GM12878 (cell line): ENCODE measurements around the gene SASH3. TPM values are rescaled to one million over a fixed set of nuclear protein-coding genes. Genes with fewer than 3 reads are reported as not detected.
A peak's percentile ranks its signal among the peaks of the same experiment; 100 is the strongest.

Experiments used
- ATAC-seq: fragments of 200-7000 bp; cut with Tn5 transposase; 3 replicates; pipeline ENCODE4 v1.9.1; 2020; ENCODE audit warnings: mild to moderate bottlenecking, moderate library complexity
- BruUV-seq: library from RNA; stranded (reverse); fragments of 400-500 nt; replicated peaks from 2 replicates; lab custom pipeline; 2021; lab: Mats Ljungman, UMichigan
- CTCF ChIA-PET: fragments of 300-600 bp; sonication (Branson Sonifier 250); formaldehyde crosslinking; extraction: SDS; loops from one replicate; lab custom pipeline; 2021; ENCODE audit warnings: inconsistent platforms; lab: Yijun Ruan, JAX
- POLR2A ChIA-PET: fragments of 350-600 bp; formaldehyde crosslinking; extraction: SDS; loops from one replicate; lab custom pipeline; 2021; ENCODE audit warnings: inconsistent platforms; lab: Charles Lee
- RAD21 ChIA-PET: fragments of 300-600 bp; sonication (Branson Sonifier 250); formaldehyde crosslinking; loops from one replicate; lab custom pipeline; 2023; ENCODE audit warnings: antibody characterized with exemption; ENCODE audit not compliant: unreplicated experiment; lab: Charles Lee
- SMC1A ChIA-PET: fragments of 300-600 bp; sonication (Branson Sonifier 250); formaldehyde crosslinking; loops from one replicate; lab custom pipeline; 2023; ENCODE audit not compliant: unreplicated experiment, uncharacterized antibody; lab: Charles Lee
- DNase-seq: peaks from one replicate; pipeline ENCODE4 v3.0.0-alpha.2; 2011; ENCODE audit warnings: low read depth, low spot score
- FAIRE-seq: peaks from 3 replicates; lab custom pipeline; 2011; peaks lifted over from hg19 to GRCh38; lab: Jason Lieb, UNC
- H2AFZ ChIP-seq: 2 replicates; pipeline ENCODE4 v1.6.0; 2011; ENCODE audit warnings: low read depth, low read length, control low read depth; ENCODE audit not compliant: control insufficient read depth
- H3K27ac ChIP-seq: 2 replicates; pipeline ENCODE4 v1.5.1; 2011; ENCODE audit warnings: control low read depth; ENCODE audit not compliant: control insufficient read depth, insufficient read depth
- H3K27me3 ChIP-seq, 2 experiments: replicated peaks in 1 of 2; 2 replicates each; pipeline versions ENCODE4 v1.6.0 to v1.6.1; 2011; ENCODE audit warnings: low read length in 1 of 2; ENCODE audit not compliant: control insufficient read depth in 2 of 2, insufficient read depth in 2 of 2
- H3K36me3 ChIP-seq, 2 experiments: 2 replicates each; pipeline ENCODE4 v1.5.1; 2011; ENCODE audit warnings: low read length in 1 of 2; ENCODE audit not compliant: control insufficient read depth in 2 of 2, insufficient read depth in 2 of 2
- H3K4me1 ChIP-seq: 2 replicates; pipeline ENCODE4 v1.6.1; 2011; ENCODE audit warnings: mild to moderate bottlenecking, low read length, moderate library complexity, mixed read lengths; ENCODE audit not compliant: control insufficient read depth, insufficient read depth
- H3K4me2 ChIP-seq: 2 replicates; pipeline ENCODE4 v1.6.0; 2011; ENCODE audit warnings: control low read depth; ENCODE audit not compliant: control insufficient read depth, insufficient read depth
- H3K4me3 ChIP-seq: fragments of 200-600 bp; sonication (generic); 2 replicates; pipeline ENCODE4 v1.5.1; 2016
- H3K79me2 ChIP-seq: 2 replicates; pipeline ENCODE4 v1.6.0; 2011; ENCODE audit warnings: low read length; ENCODE audit not compliant: control insufficient read depth, insufficient read depth
- H3K9ac ChIP-seq: 2 replicates; pipeline ENCODE4 v1.8.0; 2011; ENCODE audit warnings: low read length, control low read depth, mixed read lengths; ENCODE audit not compliant: control insufficient read depth, insufficient read depth
- H3K9me3 ChIP-seq: replicated peaks from 3 replicates; pipeline ENCODE4 v1.5.1; 2011; ENCODE audit warnings: mild to moderate bottlenecking, low read length; ENCODE audit not compliant: control insufficient read depth, insufficient read depth
- H4K20me1 ChIP-seq: 2 replicates; pipeline ENCODE4 v1.6.0; 2011; ENCODE audit not compliant: control insufficient read depth, insufficient read depth
- IKZF1 ChIP-seq: fragments of 450-650 bp; conservative IDR thresholded peaks from 2 replicates; pipeline ENCODE4 v1.6.1; 2017; ENCODE audit warnings: antibody characterized with exemption, mild to moderate bottlenecking
- NFIC ChIP-seq: IDR thresholded peaks from 2 replicates; pipeline ENCODE4 v1.6.1; 2012; ENCODE audit warnings: low read depth, mild to moderate bottlenecking, inconsistent platforms, low read length, moderate library complexity
- PML ChIP-seq: IDR thresholded peaks from 2 replicates; pipeline ENCODE4 v1.6.1; 2012; ENCODE audit warnings: low read length, inconsistent platforms
- POLR2A ChIP-seq: IDR thresholded peaks from 2 replicates; pipeline ENCODE4 v1.6.1; 2011; ENCODE audit warnings: low read depth, mild to moderate bottlenecking, low read length
- POLR2AphosphoS2 ChIP-seq: IDR thresholded peaks from 2 replicates; pipeline ENCODE4 v1.6.1; 2011; ENCODE audit warnings: low read depth, mild to moderate bottlenecking, low read length, improper control_type of control experiment, moderate library complexity
- RB1 ChIP-seq: fragments of 450-650 bp; formaldehyde crosslinking; IDR thresholded peaks from 2 replicates; pipeline ENCODE4 v1.6.1; 2017; ENCODE audit warnings: mild to moderate bottlenecking, borderline replicate concordance
- RCOR1 ChIP-seq: conservative IDR thresholded peaks from 2 replicates; pipeline ENCODE4 v1.6.1; 2012; ENCODE audit warnings: low read depth, low read length, improper control_type of control experiment
- whole genome bisulfite sequencing: methylation state at CpG from one replicate; pipeline ENCODE4 v1.1.6; 2016; ENCODE audit warnings: low lambda C conversion rate; ENCODE audit not compliant: insufficient replicate concordance, insufficient coverage; ENCODE audit errors: missing lambda C conversion rate; 5-methylcytosine and 5-hydroxymethylcytosine counted together
- in situ Hi-C: fragments of 300-500 bp; cut with MboI; formaldehyde crosslinking; loops from 9 replicates; pipeline ENCODE4 v1.14.3; 2018; ENCODE audit warnings: mixed read lengths
- intact Hi-C: fragments of 100-400 bp; cut with micrococcal nuclease; formaldehyde crosslinking; loops from one replicate; pipeline ENCODE4 v1.14.2; 2022; ENCODE audit not compliant: unreplicated experiment
- polyA plus RNA-seq, 11 experiments: library from polyadenylated mRNA; depleted of rRNA in 4 of 11; unstranded in 6 of 11; stranded (reverse) in 5 of 11; fragments of >200 nt; fragmentation: Nextera tagmentation in 4 of 11; fragmentation: Illumina TruSeq in 1 of 11; extraction: Ambion mirVana in 4 of 11; extraction: Trizol in 1 of 11; gene quantifications; 1 replicate in 1 of 11; 2 replicates in 10 of 11; pipeline versions ENCODE4 v1.2.1 to v1.2.3, GENCODE V29; 2011 to 2016; ENCODE audit warnings: inconsistent platforms in 2 of 11, missing spikeins in 2 of 11, low read depth in 1 of 11
- total RNA-seq, 4 experiments: library from RNA; depleted of rRNA in 3 of 4; stranded (reverse); fragments of >200 nt in 3 of 4; fragmentation: Illumina TruSeq in 1 of 4; extraction: Trizol in 1 of 4; gene quantifications; 2 replicates each; pipeline versions ENCODE4 v1.2.1 to v1.2.3, GENCODE V29; 2013 to 2021
- TF ChIP-seq, protein P1 (sequence below): IDR thresholded peaks from 2 replicates; pipeline ENCODE4 v1.6.1; 2011; ENCODE audit warnings: borderline replicate concordance, low read depth, mild to moderate bottlenecking, moderate library complexity, mixed read lengths, low read length; ENCODE audit not compliant: insufficient read depth; ENCODE audit errors: extremely low read length
- TF ChIP-seq, protein P2 (sequence below): IDR thresholded peaks from 2 replicates; pipeline ENCODE4 v1.6.1; 2012; ENCODE audit warnings: low read depth, low read length, improper control_type of control experiment
- TF ChIP-seq, protein P3 (sequence below): fragments of 450-650 bp; IDR thresholded peaks from 2 replicates; pipeline ENCODE4 v1.6.1; 2017; ENCODE audit warnings: mild to moderate bottlenecking
- TF ChIP-seq, protein P4 (sequence below), 3 experiments: IDR thresholded peaks in 2 of 3; conservative IDR thresholded peaks in 1 of 3; 2 replicates each; pipeline ENCODE4 v1.5.1; 2011; ENCODE audit warnings: low read depth in 3 of 3, low read length in 3 of 3, mild to moderate bottlenecking in 3 of 3, control low read depth in 2 of 3, moderate library complexity in 2 of 3, inconsistent platforms in 1 of 3, mixed read lengths in 1 of 3; ENCODE audit not compliant: control insufficient read depth in 2 of 3, insufficient read depth in 1 of 3; ENCODE audit errors: extremely low read depth in 1 of 3
- TF ChIP-seq, protein P5 (sequence below): IDR thresholded peaks from 2 replicates; pipeline ENCODE4 v1.6.1; 2011; ENCODE audit warnings: borderline replicate concordance, low read depth, mild to moderate bottlenecking, moderate library complexity, low read length; ENCODE audit not compliant: insufficient read depth, poor library complexity, severe bottlenecking

SASH3 gene
- total and polyA plus RNA-seq, 10 of the 15 experiments (the other 5 are each of a cell fraction or from before 2014, with no cell fraction given) = 23.1 to 233 (median 160) TPM

DNA sequence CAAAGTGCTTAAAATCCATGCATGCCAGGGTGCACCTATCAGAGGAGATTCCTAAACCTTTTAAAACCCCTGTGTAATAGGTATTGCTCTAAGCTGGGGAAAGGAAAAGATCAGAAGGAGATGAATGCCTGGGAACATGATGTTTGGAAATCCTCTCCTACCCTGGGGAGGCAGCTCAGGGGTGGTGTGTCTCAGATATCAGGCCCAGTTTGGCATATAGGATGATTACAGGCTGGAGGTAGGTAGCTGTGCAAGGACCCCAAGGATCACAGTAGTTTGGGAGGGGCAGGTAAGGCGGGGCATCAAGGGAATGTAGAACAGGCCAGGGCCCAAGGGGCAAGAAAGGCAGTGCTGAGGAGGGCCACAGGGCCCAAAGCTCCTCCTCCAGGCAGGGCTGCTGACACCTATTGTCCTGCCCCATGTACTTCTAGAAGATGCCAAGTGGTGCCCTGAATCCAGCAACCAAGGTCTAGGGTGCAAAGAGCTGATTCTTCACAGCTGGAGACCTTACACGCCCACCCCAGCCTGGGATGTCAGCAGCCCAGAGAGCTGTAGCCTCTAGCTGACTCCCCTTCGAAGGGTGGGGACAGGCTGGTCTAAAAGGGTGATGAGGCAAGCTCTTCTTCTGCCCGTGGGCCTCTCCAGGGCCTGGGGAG lies 17.6 kb downstream of the SASH3 start:
- Histone ChIP-seq H3K27ac (no peak overlapping the region), H3K36me3 (peaks cover 19 to 22% of the 10 kb centered on the region in 2 experiments; a peak in 3 of 4 replicates), H2AFZ (no peak overlapping the region), H3K4me2 (no peak overlapping the region), H3K4me3 (no peak overlapping the region), H3K79me2 (no peaks in the 10 kb centered on the region), H3K27me3 (no peaks in the 10 kb centered on the region), H4K20me1 (no peaks in the 10 kb centered on the region), H3K4me1 (no peaks in the 10 kb centered on the region), H3K9ac (no peak overlapping the region), H3K9me3 (no peaks in the 10 kb centered on the region)
- DNase-seq (no peak), FAIRE-seq (no peak), ATAC-seq (peak; percentile 24)
- CTCF ChIA-PET = interaction anchor here (1.1 to 3.2 kb wide), 3 partner anchors 10 to 42 kb away, joined by 3 to 10 read pairs (median 7); no protein-coding TSS in a partner anchor
- 35% methylated on average over 4 of the region's 4 CpGs for WGBS
- intact Hi-C loops (no loop called here), in situ Hi-C loops (no loop called here)
- RAD21 ChIA-PET = interaction anchor here (0.9 to 3.0 kb wide), 2 partner anchors 15 to 42 kb away, joined by 3 to 11 read pairs; no protein-coding TSS in a partner anchor
- SMC1A ChIA-PET = interaction anchor here (1.3 to 2.7 kb wide), 5 partner anchors 11 to 40 kb away, joined by 3 to 10 read pairs (median 5); no protein-coding TSS in a partner anchor
- no TSS peak for BruUV-seq
- POLR2A ChIA-PET = interaction anchor here (1.8 kb wide), 1 partner anchor 25 kb away, joined by 5 read pairs; no protein-coding TSS in a partner anchor
- TF ChIP-seq POLR2A (peak; percentile 71; the same call in 1 of the 2 replicates), PML (0 out of 2 replicates have a peak, but pooled peaks have one; percentile 28), RB1 (no peak), RCOR1 (no peak), NFIC (no peak), POLR2AphosphoS2 (peak; percentile 65; the same call in 1 of the 2 replicates), IKZF1 (no peak)
- TF ChIP-seq, protein P1, sequence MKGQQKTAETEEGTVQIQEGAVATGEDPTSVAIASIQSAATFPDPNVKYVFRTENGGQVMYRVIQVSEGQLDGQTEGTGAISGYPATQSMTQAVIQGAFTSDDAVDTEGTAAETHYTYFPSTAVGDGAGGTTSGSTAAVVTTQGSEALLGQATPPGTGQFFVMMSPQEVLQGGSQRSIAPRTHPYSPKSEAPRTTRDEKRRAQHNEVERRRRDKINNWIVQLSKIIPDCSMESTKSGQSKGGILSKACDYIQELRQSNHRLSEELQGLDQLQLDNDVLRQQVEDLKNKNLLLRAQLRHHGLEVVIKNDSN = no peak
- TF ChIP-seq, protein P2, sequence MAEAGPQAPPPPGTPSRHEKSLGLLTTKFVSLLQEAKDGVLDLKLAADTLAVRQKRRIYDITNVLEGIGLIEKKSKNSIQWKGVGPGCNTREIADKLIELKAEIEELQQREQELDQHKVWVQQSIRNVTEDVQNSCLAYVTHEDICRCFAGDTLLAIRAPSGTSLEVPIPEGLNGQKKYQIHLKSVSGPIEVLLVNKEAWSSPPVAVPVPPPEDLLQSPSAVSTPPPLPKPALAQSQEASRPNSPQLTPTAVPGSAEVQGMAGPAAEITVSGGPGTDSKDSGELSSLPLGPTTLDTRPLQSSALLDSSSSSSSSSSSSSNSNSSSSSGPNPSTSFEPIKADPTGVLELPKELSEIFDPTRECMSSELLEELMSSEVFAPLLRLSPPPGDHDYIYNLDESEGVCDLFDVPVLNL = no peak
- TF ChIP-seq, protein P3, sequence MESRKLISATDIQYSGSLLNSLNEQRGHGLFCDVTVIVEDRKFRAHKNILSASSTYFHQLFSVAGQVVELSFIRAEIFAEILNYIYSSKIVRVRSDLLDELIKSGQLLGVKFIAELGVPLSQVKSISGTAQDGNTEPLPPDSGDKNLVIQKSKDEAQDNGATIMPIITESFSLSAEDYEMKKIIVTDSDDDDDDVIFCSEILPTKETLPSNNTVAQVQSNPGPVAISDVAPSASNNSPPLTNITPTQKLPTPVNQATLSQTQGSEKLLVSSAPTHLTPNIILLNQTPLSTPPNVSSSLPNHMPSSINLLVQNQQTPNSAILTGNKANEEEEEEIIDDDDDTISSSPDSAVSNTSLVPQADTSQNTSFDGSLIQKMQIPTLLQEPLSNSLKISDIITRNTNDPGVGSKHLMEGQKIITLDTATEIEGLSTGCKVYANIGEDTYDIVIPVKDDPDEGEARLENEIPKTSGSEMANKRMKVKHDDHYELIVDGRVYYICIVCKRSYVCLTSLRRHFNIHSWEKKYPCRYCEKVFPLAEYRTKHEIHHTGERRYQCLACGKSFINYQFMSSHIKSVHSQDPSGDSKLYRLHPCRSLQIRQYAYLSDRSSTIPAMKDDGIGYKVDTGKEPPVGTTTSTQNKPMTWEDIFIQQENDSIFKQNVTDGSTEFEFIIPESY = no peak
- TF ChIP-seq, protein P4, sequence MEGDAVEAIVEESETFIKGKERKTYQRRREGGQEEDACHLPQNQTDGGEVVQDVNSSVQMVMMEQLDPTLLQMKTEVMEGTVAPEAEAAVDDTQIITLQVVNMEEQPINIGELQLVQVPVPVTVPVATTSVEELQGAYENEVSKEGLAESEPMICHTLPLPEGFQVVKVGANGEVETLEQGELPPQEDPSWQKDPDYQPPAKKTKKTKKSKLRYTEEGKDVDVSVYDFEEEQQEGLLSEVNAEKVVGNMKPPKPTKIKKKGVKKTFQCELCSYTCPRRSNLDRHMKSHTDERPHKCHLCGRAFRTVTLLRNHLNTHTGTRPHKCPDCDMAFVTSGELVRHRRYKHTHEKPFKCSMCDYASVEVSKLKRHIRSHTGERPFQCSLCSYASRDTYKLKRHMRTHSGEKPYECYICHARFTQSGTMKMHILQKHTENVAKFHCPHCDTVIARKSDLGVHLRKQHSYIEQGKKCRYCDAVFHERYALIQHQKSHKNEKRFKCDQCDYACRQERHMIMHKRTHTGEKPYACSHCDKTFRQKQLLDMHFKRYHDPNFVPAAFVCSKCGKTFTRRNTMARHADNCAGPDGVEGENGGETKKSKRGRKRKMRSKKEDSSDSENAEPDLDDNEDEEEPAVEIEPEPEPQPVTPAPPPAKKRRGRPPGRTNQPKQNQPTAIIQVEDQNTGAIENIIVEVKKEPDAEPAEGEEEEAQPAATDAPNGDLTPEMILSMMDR (IDR thresholded peaks at IDR 0.05 in 2 of 3, conservative IDR thresholded peaks at IDR 0.05 in 1 of 3; ENCODE audit: control insufficient read depth in 2 of 3, extremely low read depth in 1 of 3, insufficient read depth in 1 of 3, low read depth in 3 of 3, low read length in 3 of 3) = no peak
- TF ChIP-seq, protein P5, sequence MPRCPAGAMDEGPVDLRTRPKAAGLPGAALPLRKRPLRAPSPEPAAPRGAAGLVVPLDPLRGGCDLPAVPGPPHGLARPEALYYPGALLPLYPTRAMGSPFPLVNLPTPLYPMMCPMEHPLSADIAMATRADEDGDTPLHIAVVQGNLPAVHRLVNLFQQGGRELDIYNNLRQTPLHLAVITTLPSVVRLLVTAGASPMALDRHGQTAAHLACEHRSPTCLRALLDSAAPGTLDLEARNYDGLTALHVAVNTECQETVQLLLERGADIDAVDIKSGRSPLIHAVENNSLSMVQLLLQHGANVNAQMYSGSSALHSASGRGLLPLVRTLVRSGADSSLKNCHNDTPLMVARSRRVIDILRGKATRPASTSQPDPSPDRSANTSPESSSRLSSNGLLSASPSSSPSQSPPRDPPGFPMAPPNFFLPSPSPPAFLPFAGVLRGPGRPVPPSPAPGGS = peak; percentile 6
